Stimulated activated naive CD8-positive, alpha-beta T cell treated with anti-CD3 and anti-CD28 coated beads, Interleukin-15, Interleukin-2, amounts not matched to agents 100 ng/mL and 50 ng/mL, for 24 hours (primary cell): ENCODE results near the gene DGKE.
A peak's percentile ranks its signal among the peaks of the same experiment; 100 is the strongest.

Experiments
- H3K27ac Mint-ChIP-seq: one replicate; pipeline ENCODE4 v1.8.0; 2021; ENCODE audit warnings: mild to moderate bottlenecking, mixed read lengths
- H3K27me3 Mint-ChIP-seq: one replicate; pipeline ENCODE4 v1.8.0; 2021; ENCODE audit warnings: mixed read lengths
- H3K36me3 Mint-ChIP-seq: one replicate; pipeline ENCODE4 v1.8.0; 2021; ENCODE audit warnings: low read depth, mixed read lengths
- H3K4me1 Mint-ChIP-seq: one replicate; pipeline ENCODE4 v1.8.0; 2021; ENCODE audit warnings: low read depth, mixed read lengths
- H3K4me3 Mint-ChIP-seq: one replicate; pipeline ENCODE4 v1.8.0; 2021; ENCODE audit warnings: mild to moderate bottlenecking, mixed read lengths
- H3K9me3 Mint-ChIP-seq: one replicate; pipeline ENCODE4 v1.8.0; 2021; ENCODE audit warnings: mixed read lengths

DGKE gene

DNA sequence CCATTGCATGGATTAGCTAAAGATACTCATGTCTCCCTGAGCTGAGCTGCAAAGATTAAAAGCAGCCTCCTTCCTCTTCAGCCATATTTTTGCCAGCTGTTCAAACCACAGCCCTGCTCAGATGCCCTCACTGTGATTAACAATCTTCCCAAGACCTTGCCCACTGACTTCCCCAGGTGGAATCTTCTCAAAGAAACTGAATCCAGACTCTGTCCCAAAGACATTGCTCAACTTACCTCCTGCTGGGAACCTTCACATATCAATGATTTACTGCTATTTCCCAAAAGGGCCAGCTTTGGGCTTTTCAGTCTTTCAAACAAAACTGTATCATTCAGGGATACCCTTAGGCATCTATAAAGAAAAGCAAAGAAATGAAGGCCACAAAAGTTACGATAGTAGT is 9.4 kb upstream of the DGKE start:
- Mint-ChIP-seq H3K4me1 (peaks cover 17% of the 10 kb centered on the region), H3K36me3 (peaks cover 4% of the 10 kb centered on the region), H3K9me3 (no peaks in the 10 kb centered on the region), H3K4me3 (no peak overlapping the region), H3K27ac (no peak overlapping the region), H3K27me3 (no peaks in the 10 kb centered on the region)

GRCh38 chr17:56826611-56827414 is 7.1 kb upstream of the DGKE start:
- H3K4me3 Mint-ChIP-seq: no peak overlapping the region
- H3K27me3 Mint-ChIP-seq: no peaks in the 10 kb centered on the region
- H3K4me1 Mint-ChIP-seq: peaks cover 23% of the 10 kb centered on the region
- H3K36me3 Mint-ChIP-seq: peaks cover 10% of the 10 kb centered on the region
- no peaks in the 10 kb centered on the region for H3K9me3 Mint-ChIP-seq
- H3K27ac Mint-ChIP-seq: no peak overlapping the region

DNA sequence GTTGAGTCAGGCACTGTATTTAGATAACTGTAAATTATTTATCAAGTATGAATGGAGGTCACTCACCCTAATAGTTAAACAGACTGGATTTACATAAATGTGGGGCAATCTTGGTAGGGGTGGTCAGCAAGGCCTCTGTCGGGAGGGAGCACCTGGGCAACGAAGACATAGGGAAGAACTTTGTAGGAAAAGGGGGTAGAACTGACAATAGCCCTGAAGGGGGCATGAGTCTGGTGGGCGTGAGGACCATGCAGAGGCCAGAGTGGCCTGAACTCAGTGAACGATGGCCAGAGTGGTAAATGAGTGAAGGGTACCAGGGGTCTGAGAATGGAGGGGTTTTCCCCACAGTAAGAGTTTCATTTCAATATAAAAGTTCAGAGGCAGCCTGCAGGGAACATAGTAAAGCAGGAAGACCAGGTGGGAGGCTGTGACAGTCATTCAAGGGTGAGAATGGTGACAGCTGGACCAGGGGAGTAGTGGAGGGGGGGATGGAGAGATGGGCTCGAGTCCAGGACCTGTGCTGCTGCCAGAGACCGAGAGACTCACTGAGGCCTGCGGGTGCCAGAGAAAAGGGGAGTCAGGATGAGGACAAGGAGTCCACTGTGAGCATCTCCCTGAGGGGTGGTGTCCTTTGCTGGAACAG is 3.1 kb upstream of the DGKE start:
- Mint-ChIP-seq H3K27ac (no peak overlapping the region), H3K4me3 (no peak overlapping the region)

DNA sequence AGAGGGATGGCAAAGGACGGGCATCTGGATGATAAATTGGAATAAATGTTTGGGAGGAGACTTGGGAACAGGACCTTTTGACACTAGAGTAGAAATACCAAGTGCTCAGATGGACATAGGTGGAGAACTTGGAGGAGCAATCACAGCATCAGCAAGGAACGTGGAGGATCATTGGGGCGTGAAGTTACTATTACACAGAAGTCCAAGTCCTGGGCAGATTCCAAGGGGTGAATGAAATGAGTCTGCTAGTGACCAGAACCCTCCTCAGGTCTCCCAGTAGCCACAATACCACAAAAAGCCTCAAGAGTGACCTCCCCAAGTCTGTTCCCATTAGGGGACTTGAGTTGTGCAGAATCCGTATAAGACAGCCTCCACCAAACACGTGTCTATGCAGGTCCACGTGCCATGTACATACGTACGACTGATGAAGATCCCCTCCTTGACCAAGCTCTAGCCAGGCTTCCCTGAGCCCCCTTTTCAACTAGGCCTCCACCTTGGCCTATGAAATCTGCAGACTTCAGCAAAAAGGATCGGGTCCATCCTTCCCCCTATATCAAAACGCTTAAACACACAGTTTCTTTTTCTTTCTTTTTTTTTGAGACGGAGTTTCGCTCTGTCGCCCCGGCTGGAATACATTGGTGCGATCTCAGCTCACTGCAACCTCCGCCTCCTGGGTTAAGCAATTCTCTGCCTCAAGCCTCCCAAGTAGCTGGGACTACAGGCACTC is 2.4 kb upstream of the DGKE start:
- no peak overlapping the region for H3K27ac Mint-ChIP-seq
- peaks cover 43% of the 10 kb centered on the region for H3K4me1 Mint-ChIP-seq
- no peaks in the 10 kb centered on the region for H3K27me3 Mint-ChIP-seq
- H3K9me3 Mint-ChIP-seq: no peaks in the 10 kb centered on the region
- H3K4me3 Mint-ChIP-seq: peak overlapping the region; percentile 91
- peaks cover 22% of the 10 kb centered on the region for H3K36me3 Mint-ChIP-seq

More for the DNA sequence above, 3.1 kb upstream of the DGKE start:
- Mint-ChIP-seq H3K4me1 (peaks cover 37% of the 10 kb centered on the region), H3K9me3 (no peaks in the 10 kb centered on the region), H3K36me3 (peaks cover 19% of the 10 kb centered on the region), H3K27me3 (no peaks in the 10 kb centered on the region)

DNA sequence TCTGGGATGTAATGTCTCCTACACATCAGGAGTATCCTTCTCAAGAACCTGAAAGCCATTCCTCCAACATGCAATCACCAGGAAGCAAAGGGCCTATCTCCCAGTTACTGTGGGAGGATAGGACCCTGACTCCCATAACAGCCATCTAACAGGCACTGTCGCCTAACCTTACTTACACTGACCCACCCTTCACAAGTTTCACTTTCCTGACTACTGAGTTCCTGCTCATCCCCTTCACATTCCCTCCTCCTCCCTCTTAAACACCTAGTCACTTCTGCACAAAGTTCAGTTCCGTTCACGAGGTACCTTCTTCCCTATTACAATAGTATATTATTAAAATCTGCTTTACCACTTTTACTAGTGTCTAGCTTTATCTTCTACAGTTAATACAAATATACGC is 1.5 kb upstream of the DGKE start:
- Mint-ChIP-seq H3K4me3 (peak overlapping the region; percentile 91), H3K36me3 (peaks cover 31% of the 10 kb centered on the region), H3K27ac (peak overlapping the region; percentile 27), H3K4me1 (peaks cover 52% of the 10 kb centered on the region), H3K9me3 (no peaks in the 10 kb centered on the region), H3K27me3 (no peaks in the 10 kb centered on the region)

GRCh38 chr17:56833057-56833808 is 718 bp upstream of the DGKE start:
- Mint-ChIP-seq H3K36me3 (peaks cover 35% of the 10 kb centered on the region), H3K9me3 (no peaks in the 10 kb centered on the region), H3K4me3 (peak overlapping the region; percentile 91), H3K27ac (peak overlapping the region; percentile 84), H3K27me3 (no peaks in the 10 kb centered on the region), H3K4me1 (peaks cover 60% of the 10 kb centered on the region)

DNA sequence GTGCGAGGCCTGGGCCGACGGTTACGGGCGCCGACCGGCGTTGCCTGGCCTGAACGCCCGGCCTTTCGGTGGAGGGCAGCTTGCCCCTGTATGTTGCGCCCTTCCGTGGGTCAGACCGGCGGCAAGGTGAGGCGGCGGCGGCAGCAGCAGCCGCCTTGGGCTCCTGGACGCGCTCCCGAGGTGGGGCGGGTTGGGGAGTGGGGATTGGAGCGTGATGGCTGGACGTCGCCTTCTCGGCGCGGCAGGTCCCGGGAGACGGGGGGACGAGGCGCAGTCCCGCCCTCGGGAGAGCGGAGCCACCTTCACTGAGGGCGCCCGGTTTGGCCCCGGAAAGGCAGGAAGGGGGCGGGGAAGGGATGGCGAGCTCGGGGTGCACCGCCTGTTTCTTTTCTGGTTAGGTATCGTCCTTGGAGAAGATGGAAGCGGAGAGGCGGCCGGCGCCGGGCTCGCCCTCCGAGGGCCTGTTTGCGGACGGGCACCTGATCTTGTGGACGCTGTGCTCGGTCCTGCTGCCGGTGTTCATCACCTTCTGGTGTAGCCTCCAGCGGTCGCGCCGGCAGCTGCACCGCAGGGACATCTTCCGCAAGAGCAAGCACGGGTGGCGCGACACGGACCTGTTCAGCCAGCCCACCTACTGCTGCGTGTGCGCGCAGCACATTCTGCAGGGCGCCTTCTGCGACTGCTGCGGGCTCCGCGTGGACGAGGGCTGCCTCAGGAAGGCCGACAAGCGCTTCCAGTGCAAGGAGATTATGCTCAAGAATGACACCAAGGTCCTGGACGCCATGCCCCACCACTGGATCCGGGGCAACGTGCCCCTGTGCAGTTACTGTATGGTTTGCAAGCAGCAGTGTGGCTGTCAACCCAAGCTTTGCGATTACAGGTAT is 671 bp downstream of the DGKE start:
- Mint-ChIP-seq H3K4me1 (peaks cover 71% of the 10 kb centered on the region), H3K27ac (peak overlapping the region; percentile 83), H3K27me3 (no peaks in the 10 kb centered on the region), H3K4me3 (peak overlapping the region; percentile 89), H3K36me3 (peaks cover 43% of the 10 kb centered on the region), H3K9me3 (no peaks in the 10 kb centered on the region)

DNA sequence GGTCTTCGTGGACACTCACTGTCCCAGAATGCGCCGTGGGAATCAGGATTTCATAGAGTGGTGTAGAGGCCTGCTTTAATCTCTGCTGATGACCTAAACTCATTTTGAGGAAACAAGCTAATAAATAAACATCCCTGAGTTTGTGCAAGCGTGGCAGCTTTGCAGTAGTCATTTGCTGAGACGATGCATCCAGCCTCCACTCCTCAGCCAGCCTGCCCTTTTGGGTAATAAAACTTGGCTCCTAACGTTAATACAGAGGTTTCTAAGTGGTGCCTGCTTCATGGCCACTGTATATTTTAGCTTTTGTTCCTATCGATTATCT is 1.3 kb downstream of the DGKE start:
- H3K9me3 Mint-ChIP-seq: no peaks in the 10 kb centered on the region

GRCh38 chr17:56838687-56839086 is 4.7 kb downstream of the DGKE start:
- Mint-ChIP-seq H3K4me1 (peaks cover 45% of the 10 kb centered on the region), H3K9me3 (no peaks in the 10 kb centered on the region), H3K4me3 (peak overlapping the region; percentile 10), H3K27ac (no peak overlapping the region), H3K27me3 (no peaks in the 10 kb centered on the region), H3K36me3 (peaks cover 41% of the 10 kb centered on the region)

More for the DNA sequence above, 1.3 kb downstream of the DGKE start:
- H3K36me3 Mint-ChIP-seq: peaks cover 46% of the 10 kb centered on the region
- peak overlapping the region; percentile 89 for H3K4me3 Mint-ChIP-seq
- no peaks in the 10 kb centered on the region for H3K27me3 Mint-ChIP-seq
- peaks cover 71% of the 10 kb centered on the region for H3K4me1 Mint-ChIP-seq
- peak overlapping the region; percentile 83 for H3K27ac Mint-ChIP-seq

GRCh38 chr17:56842577-56842976 is 8.6 kb downstream of the DGKE start:
- peaks cover 46% of the 10 kb centered on the region for H3K36me3 Mint-ChIP-seq
- H3K4me3 Mint-ChIP-seq: no peak overlapping the region
- H3K27me3 Mint-ChIP-seq: no peaks in the 10 kb centered on the region
- peaks cover 17% of the 10 kb centered on the region for H3K4me1 Mint-ChIP-seq
- H3K27ac Mint-ChIP-seq: no peak overlapping the region
- H3K9me3 Mint-ChIP-seq: no peaks in the 10 kb centered on the region

DNA sequence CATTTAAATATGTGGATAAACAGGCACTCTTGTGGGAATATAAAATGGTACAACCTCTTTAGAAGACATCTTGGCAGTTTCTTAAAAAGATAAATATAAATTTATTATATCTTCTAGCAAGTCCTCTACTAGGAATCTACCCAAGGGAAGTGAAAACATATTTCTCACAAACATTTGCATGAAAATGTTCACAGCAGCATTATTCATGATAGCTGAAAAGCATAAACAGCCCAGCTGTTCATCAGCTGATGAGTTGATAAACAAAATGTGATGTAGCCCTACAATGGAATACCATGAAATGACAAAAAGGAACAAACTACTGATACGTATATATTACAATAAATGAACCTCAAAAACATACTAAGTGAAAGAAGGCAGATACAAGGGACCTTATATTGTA is 12.0 kb downstream of the DGKE start:
- no peaks in the 10 kb centered on the region for H3K27me3 Mint-ChIP-seq
- no peak overlapping the region for H3K27ac Mint-ChIP-seq
- no peaks in the 10 kb centered on the region for H3K9me3 Mint-ChIP-seq
- no peak overlapping the region for H3K4me3 Mint-ChIP-seq
- peaks cover 4% of the 10 kb centered on the region for H3K4me1 Mint-ChIP-seq
- H3K36me3 Mint-ChIP-seq: peaks cover 50% of the 10 kb centered on the region

DNA sequence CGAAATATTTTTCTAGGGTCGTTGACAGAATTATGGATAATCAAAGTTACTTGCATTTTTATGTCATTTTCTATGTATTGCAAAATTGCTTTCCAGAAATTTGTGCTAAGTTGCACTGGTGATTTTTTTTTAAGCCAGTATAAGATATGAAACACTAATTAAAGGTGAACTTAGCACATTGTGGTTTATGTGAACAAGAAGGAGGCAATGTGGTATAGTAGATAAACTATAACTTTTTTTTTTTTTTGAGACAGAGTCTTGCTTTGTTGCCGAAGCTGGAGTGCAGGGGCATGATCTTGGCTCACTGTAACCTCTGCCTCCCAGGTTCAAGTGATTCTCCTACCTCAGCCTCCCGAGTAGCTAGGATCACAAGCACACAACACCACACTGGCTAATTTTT is 13.2 kb downstream of the DGKE start:
- peaks cover 58% of the 10 kb centered on the region for H3K36me3 Mint-ChIP-seq
- no peaks in the 10 kb centered on the region for H3K9me3 Mint-ChIP-seq
- H3K4me3 Mint-ChIP-seq: no peak overlapping the region
- no peak overlapping the region for H3K27ac Mint-ChIP-seq
- H3K27me3 Mint-ChIP-seq: no peaks in the 10 kb centered on the region
- H3K4me1 Mint-ChIP-seq: peaks cover 4% of the 10 kb centered on the region

GRCh38 chr17:56849131-56849530 is 15.2 kb downstream of the DGKE start:
- no peak overlapping the region for H3K4me3 Mint-ChIP-seq
- H3K4me1 Mint-ChIP-seq: peaks cover 4% of the 10 kb centered on the region
- H3K9me3 Mint-ChIP-seq: no peaks in the 10 kb centered on the region
- H3K36me3 Mint-ChIP-seq: peaks cover 62% of the 10 kb centered on the region
- H3K27ac Mint-ChIP-seq: no peak overlapping the region
- H3K27me3 Mint-ChIP-seq: no peaks in the 10 kb centered on the region

- Mint-ChIP-seq H3K27ac (no peak overlapping the region), H3K9me3 (no peaks in the 10 kb centered on the region), H3K4me1 (peaks cover 4% of the 10 kb centered on the region), H3K36me3 (peaks cover 60% of the 10 kb centered on the region), H3K4me3 (no peak overlapping the region), H3K27me3 (no peaks in the 10 kb centered on the region)
These were observed 16.6 kb downstream of the DGKE start for GRCh38 chr17:56850591-56850990.
